ENCODE data around the gene IL17RC. TPM values are rescaled to one million over a fixed set of nuclear protein-coding genes. Genes with fewer than 3 reads are reported as not detected.
A peak's percentile ranks its signal among the peaks of the same experiment; 100 is the strongest.
"Not testable (repeated sequence)": the region's sequence is repeated elsewhere in the genome, so short reads cannot be mapped to it uniquely, and the experiment has no call there.

Gene IL17RC, protein sequence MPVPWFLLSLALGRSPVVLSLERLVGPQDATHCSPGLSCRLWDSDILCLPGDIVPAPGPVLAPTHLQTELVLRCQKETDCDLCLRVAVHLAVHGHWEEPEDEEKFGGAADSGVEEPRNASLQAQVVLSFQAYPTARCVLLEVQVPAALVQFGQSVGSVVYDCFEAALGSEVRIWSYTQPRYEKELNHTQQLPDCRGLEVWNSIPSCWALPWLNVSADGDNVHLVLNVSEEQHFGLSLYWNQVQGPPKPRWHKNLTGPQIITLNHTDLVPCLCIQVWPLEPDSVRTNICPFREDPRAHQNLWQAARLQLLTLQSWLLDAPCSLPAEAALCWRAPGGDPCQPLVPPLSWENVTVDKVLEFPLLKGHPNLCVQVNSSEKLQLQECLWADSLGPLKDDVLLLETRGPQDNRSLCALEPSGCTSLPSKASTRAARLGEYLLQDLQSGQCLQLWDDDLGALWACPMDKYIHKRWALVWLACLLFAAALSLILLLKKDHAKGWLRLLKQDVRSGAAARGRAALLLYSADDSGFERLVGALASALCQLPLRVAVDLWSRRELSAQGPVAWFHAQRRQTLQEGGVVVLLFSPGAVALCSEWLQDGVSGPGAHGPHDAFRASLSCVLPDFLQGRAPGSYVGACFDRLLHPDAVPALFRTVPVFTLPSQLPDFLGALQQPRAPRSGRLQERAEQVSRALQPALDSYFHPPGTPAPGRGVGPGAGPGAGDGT
- 10 to 100 TPM in 3 of 4 donors, 1 to 10 TPM in 1; 9.7 to 63.7 (median 33.9) TPM for total RNA-seq

DNA sequence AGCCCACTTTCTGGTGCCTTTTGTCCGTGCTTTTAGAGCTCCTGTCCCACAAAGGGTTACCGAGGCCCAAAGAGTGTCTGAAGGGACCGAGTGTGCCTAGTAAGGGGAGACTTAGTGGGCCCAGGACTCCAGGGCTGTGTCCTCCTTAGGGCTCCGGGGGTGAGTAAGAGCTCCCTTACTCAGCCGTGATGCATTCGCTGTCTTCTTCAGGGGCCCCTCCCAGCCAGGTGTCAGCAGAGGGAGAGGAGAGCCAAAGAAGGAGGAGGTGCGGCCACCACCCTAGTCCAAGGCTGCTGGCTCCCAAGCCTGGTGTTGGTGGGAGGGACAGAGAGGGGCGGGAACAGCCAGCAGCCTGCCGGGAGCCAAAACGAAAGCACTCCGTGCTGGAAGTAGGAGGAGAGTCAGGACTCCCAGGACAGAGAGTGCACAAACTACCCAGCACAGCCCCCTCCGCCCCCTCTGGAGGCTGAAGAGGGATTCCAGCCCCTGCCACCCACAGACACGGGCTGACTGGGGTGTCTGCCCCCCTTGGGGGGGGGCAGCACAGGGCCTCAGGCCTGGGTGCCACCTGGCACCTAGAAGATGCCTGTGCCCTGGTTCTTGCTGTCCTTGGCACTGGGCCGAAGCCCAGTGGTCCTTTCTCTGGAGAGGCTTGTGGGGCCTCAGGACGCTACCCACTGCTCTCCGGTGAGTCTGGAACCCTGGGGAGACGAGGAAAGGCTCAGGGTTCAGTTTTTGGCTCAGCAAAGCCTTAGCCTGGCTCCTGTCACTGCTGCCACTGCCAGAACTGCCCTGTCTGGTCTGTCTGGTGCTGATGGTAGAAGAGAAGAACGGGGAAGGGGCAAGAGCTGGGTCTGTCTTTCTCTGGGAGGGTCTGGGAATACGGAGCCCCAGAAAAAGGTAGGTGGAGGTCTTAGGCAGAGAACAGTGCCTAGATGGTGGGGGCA is at the start of gene IL17RC:
Gene IL17RC, plus strand, starts transcription at position 365 of the 947 bp plus-strand sequence. Its CDS starts 218 bp downstream, at position 583.
- Histone ChIP-seq H3K27ac (peak within 1 kb of the TSS; percentile 90 to 93), H3K4me3 (peak within 1 kb of the TSS; percentile 58 to 85), H3K4me1 (peaks cover 4 to 14% of the 10 kb centered on the region in 2 donors), H3K36me3 (no peaks in the 10 kb centered on the region), H3K27me3 (no peaks in the 10 kb centered on the region), H3K9me3 (no peaks in the 10 kb centered on the region)
- intact Hi-C loops (cut with DNase I; ENCODE audit: low total_unique reads) = loop anchor here (10.0 kb wide), 1 partner anchor 52 kb away; no protein-coding TSS in a partner anchor
- TF ChIP-seq, protein P1, sequence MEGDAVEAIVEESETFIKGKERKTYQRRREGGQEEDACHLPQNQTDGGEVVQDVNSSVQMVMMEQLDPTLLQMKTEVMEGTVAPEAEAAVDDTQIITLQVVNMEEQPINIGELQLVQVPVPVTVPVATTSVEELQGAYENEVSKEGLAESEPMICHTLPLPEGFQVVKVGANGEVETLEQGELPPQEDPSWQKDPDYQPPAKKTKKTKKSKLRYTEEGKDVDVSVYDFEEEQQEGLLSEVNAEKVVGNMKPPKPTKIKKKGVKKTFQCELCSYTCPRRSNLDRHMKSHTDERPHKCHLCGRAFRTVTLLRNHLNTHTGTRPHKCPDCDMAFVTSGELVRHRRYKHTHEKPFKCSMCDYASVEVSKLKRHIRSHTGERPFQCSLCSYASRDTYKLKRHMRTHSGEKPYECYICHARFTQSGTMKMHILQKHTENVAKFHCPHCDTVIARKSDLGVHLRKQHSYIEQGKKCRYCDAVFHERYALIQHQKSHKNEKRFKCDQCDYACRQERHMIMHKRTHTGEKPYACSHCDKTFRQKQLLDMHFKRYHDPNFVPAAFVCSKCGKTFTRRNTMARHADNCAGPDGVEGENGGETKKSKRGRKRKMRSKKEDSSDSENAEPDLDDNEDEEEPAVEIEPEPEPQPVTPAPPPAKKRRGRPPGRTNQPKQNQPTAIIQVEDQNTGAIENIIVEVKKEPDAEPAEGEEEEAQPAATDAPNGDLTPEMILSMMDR (IDR thresholded peaks at IDR 0.05) = peak in 2 of 4 experiments; percentile 2 to 9
- peak; percentile 78 to 80 for TF ChIP-seq POLR2A (IDR thresholded peaks at IDR 0.05)
- peak; percentile 93 to 96 for DNase-seq

DNA sequence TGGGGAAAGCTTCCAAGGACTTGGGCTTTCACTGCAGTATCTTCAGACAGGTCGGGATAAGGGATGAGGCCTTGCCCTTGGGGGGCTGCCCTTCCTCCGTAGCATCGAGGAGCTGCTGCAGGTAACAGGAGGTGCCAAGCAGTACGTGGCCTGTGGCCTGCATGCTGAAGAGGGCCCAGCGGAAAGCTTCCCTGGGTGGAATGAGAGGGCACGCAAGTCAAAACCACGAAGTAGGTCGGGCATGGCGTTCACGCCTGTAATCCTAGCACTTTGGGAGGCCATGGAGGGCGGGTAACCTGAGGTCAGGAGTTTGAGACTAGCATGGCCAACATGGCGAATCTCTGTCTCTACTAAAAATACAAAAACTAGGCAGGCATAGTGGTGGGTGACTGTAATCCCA is 49.8 kb upstream of the IL17RC start:
- Histone ChIP-seq H3K4me1 (peaks cover 7 to 23% of the 10 kb centered on the region in 2 donors), H3K9me3 (no peaks in the 10 kb centered on the region), H3K27ac (peak overlapping the region; percentile 88 to 94), H3K27me3 (no peaks in the 10 kb centered on the region), H3K36me3 (no peaks in the 10 kb centered on the region), H3K4me3 (no peak overlapping the region)
- no peak for DNase-seq
- TF ChIP-seq, protein P1 (IDR thresholded peaks at IDR 0.05) = no peak
- no peak for TF ChIP-seq POLR2A (IDR thresholded peaks at IDR 0.05)
- intact Hi-C loops (cut with DNase I; ENCODE audit: low total_unique reads) = loop anchor here (10.0 kb wide), 1 partner anchor 48 kb away; the partner anchor contains the start of gene IL17RC

DNA sequence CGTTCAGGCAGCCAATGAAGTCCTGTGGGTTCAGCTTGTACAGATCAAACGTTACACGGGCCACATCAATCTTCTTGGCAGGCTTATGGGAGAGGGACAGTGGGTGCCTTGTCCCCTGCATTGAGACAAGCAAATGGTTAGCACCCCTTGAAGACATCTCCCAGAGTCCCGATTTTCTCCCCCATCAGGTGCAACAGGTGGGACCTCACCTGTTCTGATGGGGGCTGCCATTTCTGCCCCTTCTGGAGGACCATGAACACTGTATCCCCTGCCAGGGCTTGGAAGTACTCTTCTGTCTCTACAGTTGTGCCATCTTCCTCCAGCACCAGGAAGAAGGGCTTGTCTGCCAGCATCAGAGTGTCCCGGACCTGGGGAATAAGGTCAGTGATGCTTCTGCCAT is 46.9 kb upstream of the IL17RC start:
- Histone ChIP-seq H3K4me3 (no peak overlapping the region), H3K27ac (peak overlapping the region in 1 of 2 donors; percentile 88), H3K4me1 (peaks cover 0 to 6% of the 10 kb centered on the region in 2 donors), H3K27me3 (no peaks in the 10 kb centered on the region), H3K9me3 (no peaks in the 10 kb centered on the region), H3K36me3 (no peaks in the 10 kb centered on the region)
- no peak for TF ChIP-seq POLR2A (IDR thresholded peaks at IDR 0.05)
- TF ChIP-seq, protein P1 (IDR thresholded peaks at IDR 0.05) = no peak
- no peak for DNase-seq
- intact Hi-C loops (cut with DNase I; ENCODE audit: low total_unique reads) = loop anchor here (10.0 kb wide), 1 partner anchor 45 kb away; the partner anchor contains the start of gene IL17RC

DNA sequence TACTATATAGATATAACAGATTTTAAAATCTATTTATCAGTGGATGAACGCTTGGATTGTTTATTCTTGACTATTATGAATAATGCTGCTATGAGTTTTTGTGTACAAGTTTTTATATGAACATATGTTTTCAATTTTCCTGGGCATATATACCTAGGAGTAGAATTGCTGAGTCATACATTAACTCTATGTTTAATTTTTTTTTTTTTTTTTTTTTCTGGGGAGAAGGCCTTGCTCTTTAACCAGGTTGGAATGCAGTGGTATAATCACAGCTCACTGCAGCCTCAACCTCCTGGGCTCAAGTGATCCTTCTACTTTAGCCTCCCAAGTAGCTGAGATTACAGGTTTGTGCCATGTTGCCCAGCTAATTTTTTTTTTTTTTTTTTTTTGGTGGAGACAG is 45.9 kb upstream of the IL17RC start:
- H3K4me1 ChIP-seq = no peaks in the 10 kb centered on the region
- H3K9me3 ChIP-seq = no peaks in the 10 kb centered on the region
- no peaks in the 10 kb centered on the region for H3K36me3 ChIP-seq
- TF ChIP-seq, protein P1 (IDR thresholded peaks at IDR 0.05) = no peak
- TF ChIP-seq POLR2A (IDR thresholded peaks at IDR 0.05) = no peak
- H3K27me3 ChIP-seq = no peaks in the 10 kb centered on the region
- H3K4me3 ChIP-seq = no peak overlapping the region
- intact Hi-C loops (cut with DNase I; ENCODE audit: low total_unique reads) = no loop called here
- no peak for DNase-seq
- no peak overlapping the region for H3K27ac ChIP-seq

DNA sequence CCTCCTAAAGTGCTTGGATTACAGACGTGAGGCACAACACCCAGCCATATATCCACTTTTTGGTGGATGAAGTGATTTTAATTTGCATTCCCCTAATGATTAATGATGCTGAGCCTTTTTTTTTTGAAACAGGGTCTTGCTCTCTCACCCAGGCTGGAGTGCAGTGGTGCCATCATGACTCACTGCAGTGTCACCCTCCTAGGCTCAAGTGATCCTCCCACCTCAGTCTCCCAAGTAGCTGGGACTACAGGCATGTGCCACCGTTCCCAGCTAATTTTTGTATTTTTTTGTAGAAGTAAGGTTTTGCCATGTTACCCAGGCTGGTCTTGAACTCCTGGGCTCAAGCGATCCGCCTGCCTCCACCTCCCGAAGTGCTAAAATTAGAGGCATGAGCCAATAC is 44.8 kb upstream of the IL17RC start:
- DNase-seq; H3K4me1 ChIP-seq; H3K9me3 ChIP-seq; H3K27ac ChIP-seq; H3K4me3 ChIP-seq; intact Hi-C loops (cut with DNase I; ENCODE audit: low total_unique reads); H3K36me3 ChIP-seq; H3K27me3 ChIP-seq: not testable (repeated sequence)
